Measurements from ENCODE around the gene CENPP.

- TF ChIP-seq CTCF (conservative IDR thresholded peaks at IDR 0.05 in 1 of 2, IDR thresholded peaks at IDR 0.05 in 1 of 2; ENCODE audit: extremely low read depth in 1 of 2, insufficient read depth in 1 of 2, low read depth in 1 of 2, low read length in 2 of 2), result peak; percentile 62 to 73
- no peak for TF ChIP-seq EZH2 (IDR thresholded peaks at IDR 0.05; ENCODE audit: borderline replicate concordance, low read length)
Measured at GRCh38 chr9:92501671-92502393, 176.1 kb downstream of the CENPP start.
